Cardiac muscle cell (in vitro differentiated cells and primary cell): ENCODE data around the gene SELENOI. TPM values are rescaled to one million over a fixed set of nuclear protein-coding genes. Genes with fewer than 3 reads are reported as not detected.
"Not testable (repeated sequence)": the region's sequence is repeated elsewhere in the genome, so short reads cannot be mapped to it uniquely, and the experiment has no call there.

Source experiments
- DNase-seq, 2 donors: peaks; one replicate each; pipeline versions ENCODE4 v3.0.0 to v3.0.0-alpha.2; 2010 to 2017; ENCODE audit warnings: low read depth in 1 of 2, low spot score in 1 of 2
- H3K27ac ChIP-seq: fragments of 200-600 bp; sonication (generic); 2 replicates; pipeline ENCODE4 v1.5.1; 2016
- H3K27me3 ChIP-seq: fragments of 200-600 bp; sonication (generic); 2 replicates; pipeline ENCODE4 v1.6.0; 2016; ENCODE audit warnings: control low read depth
- H3K36me3 ChIP-seq: fragments of 200-600 bp; sonication (generic); 2 replicates; pipeline ENCODE4 v1.5.1; 2016; ENCODE audit warnings: control low read depth
- H3K4me1 ChIP-seq: fragments of 200-600 bp; sonication (generic); 2 replicates; pipeline ENCODE4 v1.8.1; 2017; ENCODE audit warnings: low read depth, mild to moderate bottlenecking, mixed run types
- H3K4me3 ChIP-seq: fragments of 200-600 bp; sonication (generic); 2 replicates; pipeline ENCODE4 v1.5.1; 2016; ENCODE audit warnings: mild to moderate bottlenecking
- H3K9me3 ChIP-seq: fragments of 200-600 bp; sonication (generic); 2 replicates; pipeline ENCODE4 v1.5.1; 2017; ENCODE audit warnings: low read depth, mild to moderate bottlenecking, control low read depth
- CTCF ChIP-seq: IDR thresholded peaks from 2 replicates; pipeline ENCODE4 v1.5.1; 2012; ENCODE audit warnings: low read depth, mild to moderate bottlenecking, low read length
- polyA plus RNA-seq: library from polyadenylated mRNA; unstranded; fragments of >200 nt; fragmentation: Nextera tagmentation; extraction: Ambion mirVana; gene quantifications from 2 replicates; pipeline ENCODE4 v1.2.1, GENCODE V29; 2016
- total RNA-seq: library from RNA; depleted of rRNA; stranded (reverse); fragments of >200 nt; gene quantifications from 2 replicates; pipeline ENCODE4 v1.2.3, GENCODE V29; 2016

Gene SELENOI
- total and polyA plus RNA-seq, 2 experiments from 2014 or later, result 9.3 to 10.4 TPM

- peaks cover 44% of the 10 kb centered on the region for H3K27me3 ChIP-seq
- no peak overlapping the region for H3K27ac ChIP-seq
Observed at GRCh38 chr2:26300234-26300925, 45.6 kb upstream of the SELENOI start.

GRCh38 chr2:26302846-26303245 is 43.1 kb upstream of the SELENOI start:
- Histone ChIP-seq H3K27me3 (peaks cover 27% of the 10 kb centered on the region), H3K36me3 (no peaks in the 10 kb centered on the region), H3K4me3 (no peak overlapping the region), H3K9me3 (no peaks in the 10 kb centered on the region), H3K27ac (no peak overlapping the region), H3K4me1 (peaks cover 11% of the 10 kb centered on the region)
- no peak for DNase-seq
- TF ChIP-seq CTCF, result no peak

More at GRCh38 chr2:26300234-26300925, 45.6 kb upstream of the SELENOI start:
- no peak for TF ChIP-seq CTCF
- Histone ChIP-seq H3K4me3 (peak overlapping the region; percentile 18), H3K9me3 (no peaks in the 10 kb centered on the region), H3K4me1 (peaks cover 11% of the 10 kb centered on the region), H3K36me3 (no peaks in the 10 kb centered on the region)
- peak in 1 of 2 donors; percentile 67 for DNase-seq

GRCh38 chr2:26305094-26305493 is 40.8 kb upstream of the SELENOI start:
- not testable (repeated sequence) for DNase-seq

GRCh38 chr2:26305540-26305939 is 40.4 kb upstream of the SELENOI start:
- DNase-seq, result no peak
- Histone ChIP-seq H3K4me1 (no peaks in the 10 kb centered on the region), H3K36me3 (no peaks in the 10 kb centered on the region), H3K27me3 (peaks cover 10% of the 10 kb centered on the region), H3K4me3 (no peak overlapping the region), H3K27ac (no peak overlapping the region), H3K9me3 (no peaks in the 10 kb centered on the region)
- TF ChIP-seq CTCF, result no peak

More at GRCh38 chr2:26305094-26305493, 40.8 kb upstream of the SELENOI start:
- H3K4me3 ChIP-seq, H3K36me3 ChIP-seq, H3K9me3 ChIP-seq, H3K4me1 ChIP-seq, H3K27ac ChIP-seq: not testable (repeated sequence)
- peaks cover 10% of the 10 kb centered on the region for H3K27me3 ChIP-seq

- Histone ChIP-seq H3K9me3 (no peaks in the 10 kb centered on the region), H3K27me3 (no peaks in the 10 kb centered on the region), H3K4me1 (no peaks in the 10 kb centered on the region), H3K27ac (no peak overlapping the region), H3K36me3 (no peaks in the 10 kb centered on the region), H3K4me3 (no peak overlapping the region)
- no peak for TF ChIP-seq CTCF
- no peak for DNase-seq
Observed at GRCh38 chr2:26309921-26310320, 36.0 kb upstream of the SELENOI start.

- no peaks in the 10 kb centered on the region for H3K9me3 ChIP-seq
- H3K4me1 ChIP-seq, result no peaks in the 10 kb centered on the region
- H3K27me3 ChIP-seq, result no peaks in the 10 kb centered on the region
- no peak for DNase-seq
- H3K36me3 ChIP-seq, result no peaks in the 10 kb centered on the region
- TF ChIP-seq CTCF, result no peak
- H3K27ac ChIP-seq, result no peak overlapping the region
- H3K4me3 ChIP-seq, result no peak overlapping the region
Observed at GRCh38 chr2:26312471-26312870, 33.5 kb upstream of the SELENOI start.
